Measurements from ENCODE around the gene DHRS4. TPM values are rescaled to one million over a fixed set of nuclear protein-coding genes. Genes with fewer than 3 reads are reported as not detected.

The DHRS4 gene
- total RNA-seq, 1 donor, result 21.4 TPM

DNA sequence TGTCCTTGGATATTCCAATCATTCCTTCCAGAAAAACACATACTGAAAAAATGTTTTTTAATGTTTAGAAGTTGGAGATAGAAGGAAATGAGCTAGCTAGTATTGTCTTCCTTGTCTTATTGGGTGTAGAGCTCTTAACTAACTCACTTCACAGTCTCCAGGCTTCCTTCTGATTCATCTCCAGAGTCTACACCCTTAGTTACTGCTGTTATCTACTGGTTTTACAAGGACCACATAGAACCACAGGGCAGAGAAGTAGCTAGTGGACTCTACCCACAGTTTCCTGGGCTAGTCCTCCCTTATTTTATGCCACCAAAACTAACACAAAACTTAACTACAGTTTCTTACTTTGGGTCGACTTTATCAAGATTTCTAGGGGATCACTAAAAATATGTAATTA, 31.0 kb upstream of the DHRS4 start:
- no peak overlapping the region for H3K4me3 ChIP-seq (ENCODE audit: low read depth, low read length)
- TF ChIP-seq, protein P1, sequence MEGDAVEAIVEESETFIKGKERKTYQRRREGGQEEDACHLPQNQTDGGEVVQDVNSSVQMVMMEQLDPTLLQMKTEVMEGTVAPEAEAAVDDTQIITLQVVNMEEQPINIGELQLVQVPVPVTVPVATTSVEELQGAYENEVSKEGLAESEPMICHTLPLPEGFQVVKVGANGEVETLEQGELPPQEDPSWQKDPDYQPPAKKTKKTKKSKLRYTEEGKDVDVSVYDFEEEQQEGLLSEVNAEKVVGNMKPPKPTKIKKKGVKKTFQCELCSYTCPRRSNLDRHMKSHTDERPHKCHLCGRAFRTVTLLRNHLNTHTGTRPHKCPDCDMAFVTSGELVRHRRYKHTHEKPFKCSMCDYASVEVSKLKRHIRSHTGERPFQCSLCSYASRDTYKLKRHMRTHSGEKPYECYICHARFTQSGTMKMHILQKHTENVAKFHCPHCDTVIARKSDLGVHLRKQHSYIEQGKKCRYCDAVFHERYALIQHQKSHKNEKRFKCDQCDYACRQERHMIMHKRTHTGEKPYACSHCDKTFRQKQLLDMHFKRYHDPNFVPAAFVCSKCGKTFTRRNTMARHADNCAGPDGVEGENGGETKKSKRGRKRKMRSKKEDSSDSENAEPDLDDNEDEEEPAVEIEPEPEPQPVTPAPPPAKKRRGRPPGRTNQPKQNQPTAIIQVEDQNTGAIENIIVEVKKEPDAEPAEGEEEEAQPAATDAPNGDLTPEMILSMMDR (IDR thresholded peaks at IDR 0.05; ENCODE audit: insufficient read depth, low read length), result no peak
- DNase-seq (ENCODE audit: low read depth), result no peak

DNA sequence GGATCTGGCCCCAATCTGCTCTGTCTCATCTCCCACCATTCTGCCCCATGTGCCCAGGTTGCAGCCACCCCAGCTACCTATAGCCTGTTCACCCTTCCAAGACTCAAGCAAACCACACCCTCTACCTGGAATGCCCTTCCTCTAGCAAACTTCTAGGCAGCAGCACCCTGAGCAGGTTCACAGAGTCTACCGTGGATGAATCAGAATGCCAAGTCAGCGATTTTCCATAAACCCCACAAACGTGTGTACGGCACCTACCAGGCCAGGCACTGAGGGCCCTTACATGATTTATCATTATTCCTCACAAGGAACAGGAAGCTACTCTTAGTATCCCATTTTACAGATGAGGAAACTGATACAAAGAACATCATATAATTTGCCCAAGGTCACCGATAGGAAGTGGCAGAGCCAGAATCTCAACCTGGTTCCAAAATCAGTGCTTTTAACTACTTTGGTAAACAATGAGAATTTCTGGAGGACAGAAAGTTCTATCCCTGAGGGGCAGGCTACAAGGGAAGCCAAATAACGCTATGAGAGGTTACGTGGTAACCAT, 28.0 kb upstream of the DHRS4 start:
- no peak for DNase-seq (ENCODE audit: low read depth)
- no peak overlapping the region for H3K4me3 ChIP-seq (ENCODE audit: low read depth, low read length)
- TF ChIP-seq, protein P1 (IDR thresholded peaks at IDR 0.05; ENCODE audit: insufficient read depth, low read length), result no peak

DNA sequence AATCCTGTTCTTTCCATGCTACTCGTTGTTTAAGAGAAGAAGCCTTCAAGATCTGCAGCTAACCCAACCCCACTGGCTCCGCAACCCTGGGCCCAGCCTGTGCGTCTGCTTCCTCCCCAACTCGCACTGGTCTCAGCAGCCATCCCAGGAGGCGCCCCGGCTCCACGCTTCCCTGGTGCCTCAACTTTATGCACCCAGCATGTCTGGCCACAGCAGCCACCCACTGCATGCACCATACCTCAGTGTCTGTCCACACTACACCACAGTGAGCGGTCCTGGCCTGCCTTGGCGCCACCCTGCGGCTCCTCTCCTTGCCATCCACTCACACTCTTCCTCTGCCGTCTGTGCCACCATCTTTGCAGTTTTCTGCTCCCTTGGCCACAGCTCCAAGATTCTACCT, 27.0 kb upstream of the DHRS4 start:
- no peak overlapping the region for H3K4me3 ChIP-seq (ENCODE audit: low read depth, low read length)
- no peak for DNase-seq (ENCODE audit: low read depth)
- TF ChIP-seq, protein P1 (IDR thresholded peaks at IDR 0.05; ENCODE audit: insufficient read depth, low read length), result no peak

DNA sequence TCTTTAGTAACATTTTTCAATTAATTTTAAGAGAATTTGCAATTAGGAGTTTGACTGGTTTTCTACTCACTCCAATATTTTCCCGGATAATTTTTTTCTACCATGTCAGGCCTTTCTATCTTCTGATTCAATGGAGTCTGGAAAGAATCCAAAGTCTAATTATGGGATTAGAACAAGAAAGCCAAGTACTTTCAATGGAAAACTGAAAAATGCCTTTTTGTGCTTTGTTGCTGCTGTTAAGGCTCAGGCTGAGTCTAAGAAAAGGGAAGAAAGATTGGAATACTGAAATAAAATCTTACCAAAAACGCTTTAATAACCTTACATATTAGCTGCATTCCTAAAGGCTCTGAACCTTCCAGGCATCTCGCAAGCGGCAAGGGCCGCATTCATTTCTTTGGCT, 24.4 kb upstream of the DHRS4 start:
- no peak overlapping the region for H3K4me3 ChIP-seq (ENCODE audit: low read depth, low read length)
- no peak for DNase-seq (ENCODE audit: low read depth)
- TF ChIP-seq, protein P1 (IDR thresholded peaks at IDR 0.05; ENCODE audit: insufficient read depth, low read length), result no peak

DNA sequence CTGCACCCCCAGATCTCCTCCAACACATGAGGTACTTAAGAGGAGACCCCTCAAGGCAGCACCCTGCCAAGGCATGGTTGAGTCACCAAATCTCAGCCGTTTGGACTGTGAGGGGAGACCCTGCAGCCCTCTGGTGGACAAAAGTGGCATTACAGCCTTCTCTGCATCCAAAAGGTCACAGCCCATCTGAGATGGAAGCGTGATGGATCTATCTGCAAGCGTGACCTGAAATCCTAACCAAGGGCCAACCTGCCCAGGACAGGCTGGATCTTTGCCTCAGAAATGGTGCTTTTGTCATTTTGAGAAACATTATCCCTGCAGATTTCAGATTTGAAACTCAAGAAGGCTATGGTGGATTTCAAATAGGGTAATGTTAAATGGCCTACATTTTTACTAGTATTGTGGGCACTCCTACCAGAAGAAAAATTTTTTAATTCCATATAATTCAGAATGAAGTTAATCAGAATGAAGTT, 23.7 kb upstream of the DHRS4 start:
- TF ChIP-seq, protein P1 (IDR thresholded peaks at IDR 0.05; ENCODE audit: insufficient read depth, low read length), result peak; percentile 96
- H3K4me3 ChIP-seq (ENCODE audit: low read depth, low read length), result no peak overlapping the region
- DNase-seq (ENCODE audit: low read depth), result peak; percentile 74

DNA sequence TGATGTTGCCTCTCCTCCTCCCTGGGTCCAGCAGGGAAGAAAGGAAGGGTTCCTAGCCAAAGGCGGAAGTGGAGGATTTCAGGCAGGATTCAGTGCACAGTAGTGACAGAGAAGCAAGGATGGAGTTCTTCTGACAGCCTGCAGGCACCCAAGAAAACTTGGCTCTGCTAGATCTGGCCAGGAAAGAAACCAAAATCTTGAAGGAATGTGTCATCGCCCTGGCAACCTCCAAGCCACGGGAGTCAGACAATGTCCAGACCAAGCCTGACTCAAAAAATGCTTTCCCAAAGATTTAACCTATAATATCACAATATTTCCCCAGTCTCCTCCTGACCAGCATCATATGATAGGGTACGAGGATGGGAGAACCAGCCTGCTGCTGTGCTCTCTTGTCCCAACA, 22.8 kb upstream of the DHRS4 start:
- TF ChIP-seq, protein P1 (IDR thresholded peaks at IDR 0.05; ENCODE audit: insufficient read depth, low read length), result peak; percentile 44
- H3K4me3 ChIP-seq (ENCODE audit: low read depth, low read length), result no peak overlapping the region
- DNase-seq (ENCODE audit: low read depth), result peak; percentile 95

DNA sequence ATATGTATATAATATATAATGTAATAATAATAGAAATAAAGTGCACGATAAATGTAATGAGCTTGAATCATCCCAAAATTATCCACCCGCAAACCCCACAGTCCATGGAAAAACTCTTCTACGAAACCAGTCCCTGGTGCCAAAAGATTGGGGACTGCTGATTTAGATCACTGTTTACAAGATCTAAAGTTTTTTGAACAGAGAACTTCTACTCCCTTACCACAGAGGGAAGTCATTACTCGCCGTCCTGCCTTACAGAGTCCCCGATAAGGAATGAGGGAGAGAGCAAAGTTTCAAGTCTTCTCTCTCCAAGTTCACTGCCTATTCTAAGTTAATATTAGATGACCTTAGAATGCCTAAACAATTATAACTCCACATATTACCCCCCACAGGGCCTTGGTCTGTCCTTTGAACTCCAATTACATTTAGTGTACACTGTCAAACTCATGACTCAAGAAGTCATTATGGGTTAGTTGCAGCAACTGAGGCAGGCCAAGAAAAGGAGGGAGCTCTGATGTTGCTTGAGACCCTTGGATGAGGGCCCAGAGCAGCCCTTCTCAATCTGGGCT, 21.8 kb upstream of the DHRS4 start:
- DNase-seq (ENCODE audit: low read depth), result peak; percentile 51
- no peak overlapping the region for H3K4me3 ChIP-seq (ENCODE audit: low read depth, low read length)
- TF ChIP-seq, protein P1 (IDR thresholded peaks at IDR 0.05; ENCODE audit: insufficient read depth, low read length), result no peak

Data from fibroblast of the aortic adventitia (primary cell).